Spleen (tissue), 7 donors: ENCODE data around the gene CLEC16A.

Source experiments
- POLR2AphosphoS5 ChIP-seq, 3 donors: sonication (generic); formaldehyde crosslinking; IDR thresholded peaks; one replicate each; pipeline ENCODE4 v1.5.1; 2017; ENCODE audit warnings: antibody characterized with exemption in 3 of 3
- TF ChIP-seq, protein P1 (sequence below), 11 experiments: fragments of 200-600 bp in 7 of 11; fragments of 450-650 bp in 4 of 11; sonication (generic) in 4 of 11; IDR thresholded peaks in 8 of 11; conservative IDR thresholded peaks in 3 of 11; 1 replicate in 7 of 11; 2 replicates in 4 of 11; pipeline versions ENCODE4 v1.4.0 to v1.8.0; 2016 to 2021; ENCODE audit warnings: antibody characterized with exemption in 11 of 11, inconsistent platforms in 4 of 11, mild to moderate bottlenecking in 1 of 11
- donor health status: DM: no; HTN: no; CAD: no; lungs with moderate emphysema.
- donor health status: DM: no; HTN: no; CAD: no.
- donor health status: DM: no; HTN: no; CAD: no.

DNA sequence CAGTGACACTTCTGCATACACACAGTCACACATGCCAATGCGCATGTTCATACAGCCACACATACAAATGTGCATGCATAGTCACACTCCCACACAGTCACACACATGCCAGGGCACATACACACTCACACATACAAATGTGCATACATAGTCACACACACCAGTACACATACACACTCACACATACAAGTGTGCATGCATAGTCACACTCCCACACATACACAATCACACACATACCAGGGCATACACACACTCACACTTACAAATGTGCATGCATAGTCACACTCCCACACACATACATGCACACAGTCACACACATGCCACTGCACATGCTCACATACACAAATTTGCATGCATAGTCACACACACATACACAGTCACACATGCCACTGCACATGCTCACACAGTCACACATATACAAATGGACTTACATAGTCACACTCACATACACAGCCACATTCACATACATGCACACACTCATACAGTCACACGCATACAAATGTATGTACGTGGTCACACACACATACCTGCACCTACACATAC is 227.5 kb downstream of the CLEC16A start:
- no peak for TF ChIP-seq POLR2AphosphoS5 (IDR thresholded peaks at IDR 0.05)
- TF ChIP-seq, protein P1, sequence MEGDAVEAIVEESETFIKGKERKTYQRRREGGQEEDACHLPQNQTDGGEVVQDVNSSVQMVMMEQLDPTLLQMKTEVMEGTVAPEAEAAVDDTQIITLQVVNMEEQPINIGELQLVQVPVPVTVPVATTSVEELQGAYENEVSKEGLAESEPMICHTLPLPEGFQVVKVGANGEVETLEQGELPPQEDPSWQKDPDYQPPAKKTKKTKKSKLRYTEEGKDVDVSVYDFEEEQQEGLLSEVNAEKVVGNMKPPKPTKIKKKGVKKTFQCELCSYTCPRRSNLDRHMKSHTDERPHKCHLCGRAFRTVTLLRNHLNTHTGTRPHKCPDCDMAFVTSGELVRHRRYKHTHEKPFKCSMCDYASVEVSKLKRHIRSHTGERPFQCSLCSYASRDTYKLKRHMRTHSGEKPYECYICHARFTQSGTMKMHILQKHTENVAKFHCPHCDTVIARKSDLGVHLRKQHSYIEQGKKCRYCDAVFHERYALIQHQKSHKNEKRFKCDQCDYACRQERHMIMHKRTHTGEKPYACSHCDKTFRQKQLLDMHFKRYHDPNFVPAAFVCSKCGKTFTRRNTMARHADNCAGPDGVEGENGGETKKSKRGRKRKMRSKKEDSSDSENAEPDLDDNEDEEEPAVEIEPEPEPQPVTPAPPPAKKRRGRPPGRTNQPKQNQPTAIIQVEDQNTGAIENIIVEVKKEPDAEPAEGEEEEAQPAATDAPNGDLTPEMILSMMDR (IDR thresholded peaks at IDR 0.05 in 8 of 11, conservative IDR thresholded peaks at IDR 0.05 in 3 of 11): no peak
